HEK293 (cell line): ENCODE results near the gene CRYBA2.

Source experiments
- CTCF ChIP-seq: fragments of 450-650 bp; formaldehyde crosslinking; IDR thresholded peaks from 2 replicates; pipeline ENCODE4 v1.5.1; 2016; ENCODE audit warnings: missing biosample characterization, missing genetic modification characterization
- GLI2 ChIP-seq: fragments of 450-650 bp; formaldehyde crosslinking; IDR thresholded peaks from 2 replicates; pipeline ENCODE4; 2017; ENCODE audit warnings: missing biosample characterization, missing genetic modification characterization, low read depth, borderline replicate concordance
- GLI4 ChIP-seq: fragments of 450-650 bp; formaldehyde crosslinking; IDR thresholded peaks from 2 replicates; pipeline ENCODE4 v1.5.1; 2016; ENCODE audit warnings: missing biosample characterization, missing genetic modification characterization
- HOXA7 ChIP-seq: sonication (generic); formaldehyde crosslinking; IDR thresholded peaks from 2 replicates; pipeline ENCODE4 v1.8.1; 2022; ENCODE audit warnings: missing genetic modification reagents, borderline replicate concordance
- ZNF10 ChIP-seq: fragments of 450-650 bp; formaldehyde crosslinking; IDR thresholded peaks from 2 replicates; pipeline ENCODE4 v1.5.1; 2017; ENCODE audit warnings: missing biosample characterization, missing genetic modification characterization
- ZNF114 ChIP-seq: fragments of 450-650 bp; formaldehyde crosslinking; IDR thresholded peaks from 2 replicates; pipeline ENCODE4 v1.5.0; 2017; ENCODE audit warnings: missing biosample characterization, missing genetic modification characterization
- ZNF311 ChIP-seq: fragments of 450-650 bp; formaldehyde crosslinking; IDR thresholded peaks from 2 replicates; pipeline ENCODE4 v1.5.1; 2017; ENCODE audit warnings: missing biosample characterization, missing genetic modification characterization, borderline replicate concordance

GRCh38 chr2:219000569-219000960, 7.3 kb upstream of the CRYBA2 start:
- TF ChIP-seq CTCF (tag by site-specific recombination) (no peak), GLI4 (tag by site-specific recombination) (no peak), ZNF311 (tag by site-specific recombination) (no peak), ZNF10 (tag by site-specific recombination) (no peak), ZNF114 (no peak), GLI2 (no peak), HOXA7 (CRISPR knock-in tag) (no peak)
